ENCODE measurements around the gene DNAL4.

The DNAL4 gene

GRCh38 chr22:38829485-38829884, 35.5 kb upstream of the DNAL4 start:
- H3K4ac ChIP-seq (ENCODE audit: low read depth, low read length): no peak overlapping the region
- H3K18ac ChIP-seq (ENCODE audit: low read length): no peak overlapping the region
- no peaks in the 10 kb centered on the region for H3K36me3 ChIP-seq (ENCODE audit: control insufficient read depth in 1 of 2, insufficient read depth in 2 of 2, low read length in 2 of 2)
- H3K9ac ChIP-seq (ENCODE audit: low read length): no peak overlapping the region
- peaks cover 5% of the 10 kb centered on the region for H3K9me3 ChIP-seq (ENCODE audit: insufficient read depth, low read depth, low read length)
- no peak overlapping the region for H4K12ac ChIP-seq (ENCODE audit: low read depth, low read length)
- H3K4me3 ChIP-seq (ENCODE audit: low read depth, low read length): no peak overlapping the region
- no peak for DNase-seq
- no peaks in the 10 kb centered on the region for H3K79me1 ChIP-seq (ENCODE audit: low read length)
- H4K8ac ChIP-seq (ENCODE audit: low read depth, low read length): no peak overlapping the region
- WGBS (ENCODE audit: extremely low coverage, insufficient coverage, insufficient read length): no CpG with 5 or more reads among the region's 4 CpGs
- H2BK120ac ChIP-seq (ENCODE audit: insufficient read depth, low read length, poor library complexity): no peak overlapping the region
- H2BK5ac ChIP-seq (ENCODE audit: low read depth, low read length, poor library complexity): no peak overlapping the region
- no peak overlapping the region for H3K27ac ChIP-seq (ENCODE audit: low read depth, low read length)
- H3K14ac ChIP-seq (ENCODE audit: low read length): no peak overlapping the region
- no peaks in the 10 kb centered on the region for H3K79me2 ChIP-seq (ENCODE audit: control insufficient read depth, insufficient read depth, low read length, poor library complexity)
- H3K4me2 ChIP-seq (ENCODE audit: low read length): no peak overlapping the region
- no peaks in the 10 kb centered on the region for H3K4me1 ChIP-seq (ENCODE audit: control insufficient read depth in 1 of 2, insufficient read depth in 2 of 2, low read length in 2 of 2)
- H2AK5ac ChIP-seq (ENCODE audit: low read length): no peak overlapping the region
- no peak overlapping the region for H2AFZ ChIP-seq (ENCODE audit: insufficient read depth, low read length, poor library complexity)
- no peak overlapping the region for H4K91ac ChIP-seq (ENCODE audit: low read depth, low read length)
- no peak overlapping the region for H2BK12ac ChIP-seq (ENCODE audit: low read length)
- H3K23ac ChIP-seq (ENCODE audit: low read length): no peak overlapping the region
- no peaks in the 10 kb centered on the region for H3K27me3 ChIP-seq (ENCODE audit: insufficient read depth, low read length)

DNA sequence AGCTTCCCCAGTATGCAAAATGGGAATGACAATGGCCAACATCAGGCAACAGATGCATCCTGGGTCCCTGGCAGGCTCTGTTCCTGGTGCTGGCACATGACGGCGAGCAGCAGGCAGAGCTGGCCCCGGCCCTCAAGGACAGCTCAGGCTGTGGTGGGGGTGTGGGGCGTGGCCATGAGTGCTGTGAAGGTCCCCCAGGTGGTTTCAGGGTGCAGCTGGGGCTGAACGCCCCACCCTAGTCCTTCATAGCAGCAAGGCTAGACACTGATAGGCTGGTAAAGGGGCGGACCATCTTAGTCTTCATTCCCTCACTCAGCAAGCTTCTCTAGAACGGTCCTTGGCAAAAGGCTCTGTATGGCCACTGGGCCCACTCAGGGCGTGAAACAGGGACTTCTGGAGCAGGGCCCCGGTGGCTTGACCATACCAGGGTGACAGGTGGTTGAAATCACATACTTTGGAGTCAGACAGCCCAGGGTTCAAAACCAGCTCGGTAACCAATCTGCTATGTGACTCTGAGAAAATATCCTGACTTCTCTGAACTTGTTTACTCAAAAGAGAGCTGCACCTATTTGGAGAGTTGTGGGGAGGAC, 34.8 kb upstream of the DNAL4 start:
- H3K23ac ChIP-seq (ENCODE audit: low read length): no peak overlapping the region
- no peak overlapping the region for H4K91ac ChIP-seq (ENCODE audit: low read depth, low read length)
- H3K4me1 ChIP-seq (ENCODE audit: control insufficient read depth in 1 of 2, insufficient read depth in 2 of 2, low read length in 2 of 2): no peaks in the 10 kb centered on the region
- H3K4ac ChIP-seq (ENCODE audit: low read depth, low read length): no peak overlapping the region
- H4K8ac ChIP-seq (ENCODE audit: low read depth, low read length): no peak overlapping the region
- H2BK5ac ChIP-seq (ENCODE audit: low read depth, low read length, poor library complexity): no peak overlapping the region
- H2BK12ac ChIP-seq (ENCODE audit: low read length): no peak overlapping the region
- H3K18ac ChIP-seq (ENCODE audit: low read length): no peak overlapping the region
- H3K9me3 ChIP-seq (ENCODE audit: insufficient read depth, low read depth, low read length): peaks cover 5% of the 10 kb centered on the region
- no peak overlapping the region for H3K4me3 ChIP-seq (ENCODE audit: low read depth, low read length)
- WGBS (ENCODE audit: extremely low coverage, insufficient coverage, insufficient read length): no CpG with 5 or more reads among the region's 10 CpGs
- no peaks in the 10 kb centered on the region for H3K36me3 ChIP-seq (ENCODE audit: control insufficient read depth in 1 of 2, insufficient read depth in 2 of 2, low read length in 2 of 2)
- H3K79me1 ChIP-seq (ENCODE audit: low read length): no peaks in the 10 kb centered on the region
- no peak for DNase-seq
- no peak overlapping the region for H2BK120ac ChIP-seq (ENCODE audit: insufficient read depth, low read length, poor library complexity)
- no peak overlapping the region for H3K14ac ChIP-seq (ENCODE audit: low read length)
- no peak overlapping the region for H2AK5ac ChIP-seq (ENCODE audit: low read length)
- no peaks in the 10 kb centered on the region for H3K79me2 ChIP-seq (ENCODE audit: control insufficient read depth, insufficient read depth, low read length, poor library complexity)
- H2AFZ ChIP-seq (ENCODE audit: insufficient read depth, low read length, poor library complexity): no peak overlapping the region
- no peak overlapping the region for H3K9ac ChIP-seq (ENCODE audit: low read length)
- H3K27ac ChIP-seq (ENCODE audit: low read depth, low read length): no peak overlapping the region
- H3K4me2 ChIP-seq (ENCODE audit: low read length): no peak overlapping the region
- H4K12ac ChIP-seq (ENCODE audit: low read depth, low read length): no peak overlapping the region
- H3K27me3 ChIP-seq (ENCODE audit: insufficient read depth, low read length): no peaks in the 10 kb centered on the region

- Histone ChIP-seq H3K4me1 (ENCODE audit: control insufficient read depth in 1 of 2, insufficient read depth in 2 of 2, low read length in 2 of 2) (no peaks in the 10 kb centered on the region), H3K9ac (ENCODE audit: low read length) (no peak overlapping the region), H3K79me1 (ENCODE audit: low read length) (no peaks in the 10 kb centered on the region), H2AK5ac (ENCODE audit: low read length) (no peak overlapping the region), H2BK5ac (ENCODE audit: low read depth, low read length, poor library complexity) (no peak overlapping the region), H2BK12ac (ENCODE audit: low read length) (no peak overlapping the region), H3K9me3 (ENCODE audit: insufficient read depth, low read depth, low read length) (peaks cover 5% of the 10 kb centered on the region), H3K4me3 (ENCODE audit: low read depth, low read length) (no peak overlapping the region), H4K8ac (ENCODE audit: low read depth, low read length) (no peak overlapping the region), H3K4ac (ENCODE audit: low read depth, low read length) (no peak overlapping the region), H3K23ac (ENCODE audit: low read length) (no peak overlapping the region), H3K18ac (ENCODE audit: low read length) (no peak overlapping the region), H3K27ac (ENCODE audit: low read depth, low read length) (no peak overlapping the region), H3K14ac (ENCODE audit: low read length) (no peak overlapping the region), H2AFZ (ENCODE audit: insufficient read depth, low read length, poor library complexity) (no peak overlapping the region), H4K91ac (ENCODE audit: low read depth, low read length) (no peak overlapping the region), H3K4me2 (ENCODE audit: low read length) (no peak overlapping the region), H3K36me3 (ENCODE audit: control insufficient read depth in 1 of 2, insufficient read depth in 2 of 2, low read length in 2 of 2) (no peaks in the 10 kb centered on the region), H4K12ac (ENCODE audit: low read depth, low read length) (no peak overlapping the region), H2BK120ac (ENCODE audit: insufficient read depth, low read length, poor library complexity) (no peak overlapping the region), H3K27me3 (ENCODE audit: insufficient read depth, low read length) (no peaks in the 10 kb centered on the region), H3K79me2 (ENCODE audit: control insufficient read depth, insufficient read depth, low read length, poor library complexity) (no peaks in the 10 kb centered on the region)
- WGBS (ENCODE audit: extremely low coverage, insufficient coverage, insufficient read length): no CpG with 5 or more reads among the region's 11 CpGs
- no peak for DNase-seq
Measured at GRCh38 chr22:38828191-38828590, 34.2 kb upstream of the DNAL4 start.

DNA sequence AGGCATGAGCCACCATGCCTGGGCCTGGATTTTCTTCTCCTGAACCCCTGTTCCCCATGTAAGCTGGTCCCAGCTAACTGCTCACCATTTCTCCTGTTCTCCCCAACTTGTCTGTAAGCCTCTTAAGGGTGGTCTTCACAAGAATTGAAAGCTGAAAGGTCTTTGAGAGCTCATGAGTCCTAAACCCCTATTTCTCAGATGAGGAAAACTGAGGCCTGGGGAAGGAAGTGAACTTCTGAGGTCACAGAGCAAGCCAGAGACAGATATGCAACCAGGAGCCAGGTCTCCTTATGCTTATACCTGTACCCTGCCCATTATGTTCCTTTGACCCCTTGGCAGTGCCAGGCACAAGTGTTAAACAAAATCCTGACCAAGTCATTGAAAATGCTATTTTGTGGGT, 33.6 kb upstream of the DNAL4 start:
- H3K9ac ChIP-seq (ENCODE audit: low read length): no peak overlapping the region
- H2BK12ac ChIP-seq (ENCODE audit: low read length): no peak overlapping the region
- H3K27me3 ChIP-seq (ENCODE audit: insufficient read depth, low read length): no peaks in the 10 kb centered on the region
- no peaks in the 10 kb centered on the region for H3K79me2 ChIP-seq (ENCODE audit: control insufficient read depth, insufficient read depth, low read length, poor library complexity)
- H3K79me1 ChIP-seq (ENCODE audit: low read length): no peaks in the 10 kb centered on the region
- no peak overlapping the region for H3K4me3 ChIP-seq (ENCODE audit: low read depth, low read length)
- no peak overlapping the region for H4K8ac ChIP-seq (ENCODE audit: low read depth, low read length)
- H3K23ac ChIP-seq (ENCODE audit: low read length): no peak overlapping the region
- no peak overlapping the region for H4K91ac ChIP-seq (ENCODE audit: low read depth, low read length)
- H3K4me1 ChIP-seq (ENCODE audit: control insufficient read depth in 1 of 2, insufficient read depth in 2 of 2, low read length in 2 of 2): no peaks in the 10 kb centered on the region
- H3K9me3 ChIP-seq (ENCODE audit: insufficient read depth, low read depth, low read length): peaks cover 3% of the 10 kb centered on the region
- H3K36me3 ChIP-seq (ENCODE audit: control insufficient read depth in 1 of 2, insufficient read depth in 2 of 2, low read length in 2 of 2): no peaks in the 10 kb centered on the region
- no peak overlapping the region for H2BK5ac ChIP-seq (ENCODE audit: low read depth, low read length, poor library complexity)
- H3K18ac ChIP-seq (ENCODE audit: low read length): no peak overlapping the region
- H3K4me2 ChIP-seq (ENCODE audit: low read length): no peak overlapping the region
- H4K12ac ChIP-seq (ENCODE audit: low read depth, low read length): no peak overlapping the region
- H3K27ac ChIP-seq (ENCODE audit: low read depth, low read length): no peak overlapping the region
- H2AFZ ChIP-seq (ENCODE audit: insufficient read depth, low read length, poor library complexity): no peak overlapping the region
- no peak for DNase-seq
- no peak overlapping the region for H3K14ac ChIP-seq (ENCODE audit: low read length)
- no peak overlapping the region for H2AK5ac ChIP-seq (ENCODE audit: low read length)
- no peak overlapping the region for H3K4ac ChIP-seq (ENCODE audit: low read depth, low read length)
- no peak overlapping the region for H2BK120ac ChIP-seq (ENCODE audit: insufficient read depth, low read length, poor library complexity)

Measured in trophoblast cell (in vitro differentiated cells and primary cell).